NCI-H1417 (cell line): ENCODE data around the gene IRF2BP1.
"Not testable (repeated sequence)": the region's sequence is repeated elsewhere in the genome, so short reads cannot be mapped to it uniquely, and the experiment has no call there.

ENCODE experiments used
- DNase-seq, 3 experiments: peaks; one replicate each; lab custom pipeline; 2025; lab: John Stamatoyannopoulos, UW

IRF2BP1 gene

GRCh38 chr19:45881082-45881908 is 4.6 kb downstream of the IRF2BP1 start:
- DNase-seq = peak in 2 of 3 experiments; percentile 6 to 44

DNA sequence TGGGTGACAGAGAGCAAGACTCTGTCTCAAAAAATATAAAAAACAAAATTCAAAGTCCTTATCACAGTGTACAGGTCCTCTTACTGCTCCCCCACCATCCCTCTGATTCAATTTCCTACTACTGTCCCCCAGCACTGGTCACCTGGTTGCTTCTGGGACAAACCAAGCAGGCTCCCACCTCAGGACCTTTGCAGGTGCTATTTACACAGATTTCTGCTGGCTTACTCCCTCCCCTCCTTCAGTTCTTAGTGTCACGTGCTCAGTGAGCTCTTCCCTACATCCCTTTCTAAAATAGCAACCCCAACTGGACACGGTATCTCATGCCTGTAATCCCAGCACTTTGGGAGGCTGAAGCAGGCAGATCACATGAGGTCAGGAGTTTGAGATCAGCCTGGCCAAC is 6.0 kb downstream of the IRF2BP1 start:
- no peak for DNase-seq

GRCh38 chr19:45879055-45879454 is 6.9 kb downstream of the IRF2BP1 start:
- no peak for DNase-seq

- no peak for DNase-seq
Observed at GRCh38 chr19:45878043-45878794, 7.7 kb downstream of the IRF2BP1 start.

DNA sequence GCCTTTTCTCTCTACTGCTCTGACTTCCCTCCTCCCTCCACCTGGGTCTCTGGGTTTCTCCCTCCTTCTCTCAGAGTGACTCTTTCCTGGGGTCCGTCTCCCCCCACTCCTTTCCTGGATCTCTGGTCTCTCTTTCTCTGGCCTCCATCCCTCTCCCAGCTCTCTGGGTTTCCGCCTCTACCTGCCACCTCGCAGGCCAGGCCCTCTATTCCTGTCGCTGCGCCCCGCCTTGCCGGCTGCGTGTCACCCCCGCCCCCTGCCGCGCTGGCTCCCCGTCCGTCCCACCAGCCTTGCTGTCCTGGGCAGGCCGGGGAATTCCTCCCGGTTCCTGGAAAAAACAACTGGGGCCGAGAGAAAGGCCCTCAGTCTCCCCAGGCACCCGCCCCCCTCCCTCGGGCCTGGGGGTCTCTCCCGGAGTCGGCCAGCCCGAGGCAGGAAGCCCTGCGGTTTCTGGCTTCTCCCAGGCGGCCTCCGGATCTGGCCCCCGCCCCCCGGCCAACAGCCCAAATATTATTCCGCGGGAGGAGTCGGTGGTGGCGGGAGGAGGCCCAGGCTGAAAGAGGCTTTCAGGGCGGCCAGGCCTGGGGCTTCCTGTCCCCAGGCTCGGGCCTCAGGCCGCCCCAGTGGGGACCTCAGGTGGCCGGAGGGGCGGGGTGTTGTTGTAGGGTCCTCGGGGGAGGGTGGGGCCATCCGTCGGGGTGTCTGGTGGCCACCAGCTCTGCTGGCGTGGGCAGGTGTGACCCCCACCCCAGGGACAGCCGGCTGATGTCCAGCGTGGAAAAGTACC is 9.3 kb downstream of the IRF2BP1 start:
- DNase-seq = no peak

- no peak for DNase-seq
Observed at GRCh38 chr19:45876161-45876410, 9.9 kb downstream of the IRF2BP1 start.

- no peak for DNase-seq
Observed at GRCh38 chr19:45874620-45874966, 11.3 kb downstream of the IRF2BP1 start.

- no peak for DNase-seq
Observed at GRCh38 chr19:45873219-45873772, 12.6 kb downstream of the IRF2BP1 start.

DNA sequence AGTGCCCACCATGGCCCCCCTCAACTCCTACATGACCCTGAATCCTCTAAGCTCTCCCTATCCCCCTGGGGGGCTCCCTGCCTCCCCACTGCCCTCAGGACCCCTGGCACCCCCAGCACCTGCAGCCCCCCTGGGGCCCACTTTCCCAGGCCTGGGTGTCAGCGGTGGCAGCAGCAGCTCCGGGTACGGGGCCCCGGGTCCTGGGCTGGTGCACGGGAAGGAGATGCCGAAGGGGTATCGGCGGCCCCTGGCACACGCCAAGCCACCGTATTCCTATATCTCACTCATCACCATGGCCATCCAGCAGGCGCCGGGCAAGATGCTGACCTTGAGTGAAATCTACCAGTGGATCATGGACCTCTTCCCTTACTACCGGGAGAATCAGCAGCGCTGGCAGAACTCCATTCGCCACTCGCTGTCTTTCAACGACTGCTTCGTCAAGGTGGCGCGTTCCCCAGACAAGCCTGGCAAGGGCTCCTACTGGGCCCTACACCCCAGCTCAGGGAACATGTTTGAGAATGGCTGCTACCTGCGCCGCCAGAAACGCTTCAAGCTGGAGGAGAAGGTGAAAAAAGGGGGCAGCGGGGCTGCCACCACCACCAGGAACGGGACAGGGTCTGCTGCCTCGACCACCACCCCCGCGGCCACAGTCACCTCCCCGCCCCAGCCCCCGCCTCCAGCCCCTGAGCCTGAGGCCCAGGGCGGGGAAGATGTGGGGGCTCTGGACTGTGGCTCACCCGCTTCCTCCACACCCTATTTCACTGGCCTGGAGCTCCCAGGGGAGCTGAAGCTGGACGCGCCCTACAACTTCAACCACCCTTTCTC is 13.6 kb downstream of the IRF2BP1 start:
- DNase-seq = no peak

DNA sequence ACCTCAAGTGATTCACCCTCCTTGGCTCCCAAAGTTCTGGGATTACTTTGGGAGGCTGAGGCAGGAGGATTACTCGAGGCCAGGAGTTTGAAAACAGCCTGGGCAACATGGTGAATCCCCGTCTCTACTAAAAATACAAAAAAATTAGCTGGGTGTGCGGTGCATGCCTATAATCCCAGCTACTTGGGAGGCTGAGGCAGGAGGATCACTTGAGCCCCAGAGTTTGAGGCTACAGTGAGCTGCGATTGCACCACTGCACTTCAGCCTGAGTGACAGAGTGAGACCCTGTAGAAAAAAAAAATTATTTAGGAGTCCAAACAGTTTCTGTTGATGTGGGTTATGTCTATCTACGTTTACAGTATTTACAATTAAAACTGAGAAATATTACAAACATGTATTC is 15.1 kb downstream of the IRF2BP1 start:
- no peak for DNase-seq

DNA sequence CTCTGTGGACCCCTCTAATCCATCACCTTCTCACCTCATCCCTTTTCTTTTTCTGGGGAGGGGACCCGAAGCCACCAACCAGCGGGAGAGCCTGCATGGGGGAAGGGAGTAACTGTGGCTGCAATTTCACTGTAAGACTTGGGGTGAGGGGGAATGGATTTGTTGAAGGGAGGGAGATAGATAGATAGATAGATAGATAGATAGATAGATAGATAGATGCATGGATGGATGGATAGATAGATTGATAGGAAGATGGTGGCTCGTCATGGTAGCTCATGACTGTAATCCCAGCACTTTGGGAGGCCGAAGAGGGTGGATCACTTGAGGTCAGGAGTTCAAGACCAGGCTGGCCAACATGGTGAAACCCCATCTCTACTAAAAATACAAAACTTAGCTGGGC is 18.7 kb downstream of the IRF2BP1 start:
- not testable (repeated sequence) for DNase-seq

DNA sequence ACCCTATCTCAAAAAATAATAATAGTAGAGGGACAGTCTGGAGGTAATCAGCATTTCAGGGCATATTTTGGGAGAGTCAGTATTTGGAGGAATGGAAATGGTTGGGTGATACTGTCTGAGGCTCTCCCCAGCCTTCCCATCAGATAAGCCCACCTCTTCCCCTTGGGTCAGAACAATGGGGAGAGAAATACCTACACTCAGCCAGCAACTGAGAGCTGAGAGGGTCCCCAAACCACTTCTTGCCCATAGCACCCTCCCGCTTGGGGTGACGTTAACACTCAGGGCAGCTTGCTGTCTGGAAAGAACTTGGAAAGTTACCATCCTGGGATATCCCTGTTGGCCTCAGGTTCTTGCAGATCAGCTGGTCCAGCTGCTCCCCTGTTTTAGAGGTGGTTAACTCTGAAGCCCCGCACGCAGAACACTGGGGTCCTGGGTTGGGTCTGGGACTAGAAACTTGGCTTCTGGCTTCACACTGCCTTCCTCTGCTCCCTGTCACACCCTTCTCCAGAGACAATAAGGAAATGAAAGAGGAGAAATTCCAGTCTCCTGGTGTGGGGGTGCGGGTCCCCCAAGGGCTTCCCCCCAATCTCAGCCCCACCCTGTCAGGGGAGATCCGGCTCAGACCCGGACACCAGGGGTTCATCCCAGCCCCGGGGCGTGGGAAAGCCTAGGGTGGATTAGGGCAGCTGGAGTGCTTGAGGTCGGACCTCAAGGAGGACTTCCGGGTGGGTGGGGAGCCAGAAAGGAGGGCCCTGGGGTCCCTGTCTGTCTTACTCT is 19.4 kb downstream of the IRF2BP1 start:
- no peak for DNase-seq

DNA sequence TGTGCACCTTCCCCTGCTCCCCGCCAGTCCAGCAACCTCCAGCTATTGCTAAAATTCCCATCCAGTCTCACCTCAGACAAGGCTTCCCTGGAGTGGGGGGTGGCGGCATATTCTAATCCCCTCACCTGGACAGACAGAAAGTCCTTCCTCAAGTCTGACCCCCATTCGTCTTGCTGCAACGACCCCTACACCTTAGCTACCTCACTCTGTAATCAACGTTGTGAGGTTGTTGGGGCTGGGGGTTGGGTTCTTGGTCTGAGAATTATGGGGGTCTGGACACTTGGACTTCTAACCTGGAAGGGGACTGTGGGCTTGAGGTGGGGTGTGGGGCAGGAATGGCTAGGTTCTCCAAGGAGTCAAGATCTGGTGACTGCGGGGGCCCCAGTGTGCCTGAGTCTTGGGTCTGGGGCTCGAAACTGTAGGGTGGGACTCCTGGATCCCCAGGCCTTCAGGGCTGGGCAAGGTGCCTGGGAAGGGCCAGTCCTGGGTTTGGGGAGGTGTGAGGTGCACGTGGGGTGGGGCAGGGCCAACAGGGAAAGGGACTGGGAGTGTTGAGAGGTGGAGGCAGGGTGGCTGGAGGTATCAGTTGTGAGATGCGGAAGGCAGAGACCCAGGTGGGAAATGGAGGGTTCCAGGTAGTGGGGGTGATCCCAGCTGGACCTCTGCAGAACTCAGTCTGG is 20.5 kb downstream of the IRF2BP1 start:
- DNase-seq = no peak

DNA sequence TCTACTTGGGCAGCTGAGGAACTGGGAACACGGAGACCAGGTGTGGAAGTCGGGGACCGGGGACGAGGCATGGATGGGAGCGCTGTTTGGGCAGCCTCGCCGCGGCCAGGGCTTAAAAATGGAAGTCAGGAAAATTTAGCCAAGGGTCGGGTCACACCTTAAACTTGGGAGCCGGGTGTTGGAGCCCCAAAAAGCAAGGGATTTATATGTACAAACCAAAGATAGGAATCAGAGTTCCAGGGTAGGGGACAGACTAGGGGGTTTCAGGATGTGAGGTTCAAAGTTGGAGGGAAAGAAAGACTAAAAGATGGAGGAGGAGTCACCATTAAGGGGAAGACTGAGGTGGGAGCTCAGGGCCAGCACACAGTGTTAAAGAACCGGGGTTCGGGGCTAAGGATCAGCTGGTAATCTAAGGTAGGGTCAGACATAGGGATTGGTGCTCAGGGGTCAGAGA is 21.3 kb downstream of the IRF2BP1 start:
- DNase-seq = no peak

GRCh38 chr19:45863840-45864628 is 21.9 kb downstream of the IRF2BP1 start, which contains the start of gene FOXA3:
TSS of gene FOXA3 (plus strand) at chr19:45864326. CDS start at chr19:45864457, 131 bp downstream.
- peak in 2 of 3 experiments; percentile 56 to 60 for DNase-seq

DNA sequence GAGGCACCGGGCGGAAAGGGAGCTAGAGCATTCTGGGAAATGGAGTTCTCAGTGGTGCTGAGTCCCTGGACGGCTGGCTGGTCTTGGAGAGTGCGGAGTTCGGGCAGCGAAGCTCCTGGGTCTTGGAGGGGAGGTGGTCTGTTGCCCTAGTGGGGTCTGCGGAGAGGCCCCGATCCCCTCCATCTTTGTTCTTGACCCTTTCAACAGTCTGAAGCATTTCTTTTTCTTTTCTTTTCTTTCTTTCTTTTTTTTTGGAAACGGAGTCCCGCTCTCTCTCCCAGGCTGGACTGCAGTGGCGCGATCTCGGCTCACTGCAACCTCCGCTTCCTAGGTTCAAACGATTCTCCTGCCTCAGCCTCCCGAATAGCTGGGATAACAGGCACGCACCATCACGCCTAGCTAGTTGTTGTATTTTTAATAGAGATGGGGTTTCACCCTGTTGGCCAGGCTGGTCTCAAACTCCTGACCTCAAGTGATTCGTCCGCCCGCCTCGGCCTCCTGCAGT is 22.6 kb downstream of the IRF2BP1 start:
- no peak for DNase-seq

DNA sequence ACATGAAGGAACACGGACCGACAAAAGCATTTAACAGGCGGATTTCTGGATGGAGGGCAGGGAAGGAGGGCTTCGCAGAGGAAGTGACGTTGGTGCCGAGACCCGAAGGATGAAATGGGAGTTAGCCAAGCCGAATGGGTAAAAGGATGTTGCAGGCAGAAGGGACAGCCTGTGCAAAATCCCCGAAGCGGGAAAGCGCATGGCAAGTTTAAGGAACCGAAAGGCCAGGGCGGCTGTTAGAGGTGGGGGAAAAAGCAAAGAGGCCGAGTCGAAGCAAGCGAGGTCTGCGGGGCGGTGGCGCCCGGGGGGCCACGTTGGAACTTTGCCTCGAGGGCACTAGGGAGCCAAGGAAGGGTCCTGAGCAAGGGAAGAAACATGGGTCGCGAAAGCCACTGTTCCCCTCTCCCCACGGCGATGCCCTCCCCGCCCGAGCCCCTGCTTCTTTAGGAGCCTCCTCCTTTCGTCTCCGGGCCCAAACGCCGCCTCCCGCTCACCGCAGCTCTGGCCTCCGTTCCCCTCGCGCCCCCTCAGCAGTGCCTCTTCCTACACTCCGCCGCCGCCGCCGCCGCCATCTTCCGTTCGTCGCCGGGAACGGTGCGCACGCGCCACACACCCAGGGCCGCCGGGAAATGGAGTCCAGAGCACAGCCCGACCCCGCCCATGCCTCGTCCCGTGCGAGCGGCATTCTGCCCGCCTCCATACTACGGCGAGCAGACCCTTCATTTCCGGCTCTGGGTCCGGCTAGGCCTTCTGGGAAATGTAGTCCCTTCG is 23.2 kb downstream of the IRF2BP1 start, which contains the start of gene SYMPK:
SYMPK (minus strand) TSS at position 584 of the 771 bp plus-strand sequence. CDS start 8,652 bp downstream, outside the sequence.
- peak; percentile 96 to 99 (median 99) for DNase-seq

DNA sequence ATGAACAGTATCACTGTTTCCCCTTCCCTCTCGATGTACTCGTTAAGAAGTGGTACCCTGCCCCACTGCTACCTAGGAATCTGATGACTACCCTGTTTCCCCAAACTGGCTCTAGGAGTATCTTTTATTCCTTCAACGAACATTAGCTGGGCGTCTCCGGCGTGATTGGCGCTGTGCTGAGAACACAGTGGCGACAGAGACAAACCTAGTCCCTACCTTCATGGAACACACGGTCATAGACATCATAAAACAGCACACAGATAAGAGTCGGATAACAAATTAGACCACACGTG is 23.7 kb downstream of the IRF2BP1 start:
- DNase-seq = no peak
